H1 (cell line): ENCODE measurements around the gene APBB3. TPM values are rescaled to one million over a fixed set of nuclear protein-coding genes. Genes with fewer than 3 reads are reported as not detected.

Source experiments
- BCL11A ChIP-seq, 2 experiments: IDR thresholded peaks; one replicate each; pipeline ENCODE4 v1.6.1; 2011; ENCODE audit warnings: low read depth in 2 of 2, low read length in 2 of 2, mild to moderate bottlenecking in 2 of 2
- CBX5 ChIP-seq: fragments of 300-800, 300-1000 bp; sonication (generic); IDR thresholded peaks from 2 replicates; pipeline ENCODE4 v1.7.1; 2016; ENCODE audit warnings: antibody characterized with exemption, low read length, low read depth
- JUN ChIP-seq: IDR thresholded peaks from 2 replicates; pipeline ENCODE4 v1.6.1; 2011; ENCODE audit warnings: low read depth, mild to moderate bottlenecking, improper control_type of control experiment, low read length
- JUND ChIP-seq: IDR thresholded peaks from 2 replicates; pipeline ENCODE4 v1.6.1; 2011; ENCODE audit warnings: mild to moderate bottlenecking, improper control_type of control experiment, low read length
- RNF2 ChIP-seq: fragments of 200-900, 300-1000 bp; sonication (generic); IDR thresholded peaks from 2 replicates; pipeline ENCODE4 v1.7.1; 2016; ENCODE audit warnings: borderline replicate concordance, low read depth, mild to moderate bottlenecking, antibody characterized with exemption, low read length; ENCODE audit not compliant: poor library complexity, severe bottlenecking; ENCODE audit errors: missing control alignments
- SRF ChIP-seq: IDR thresholded peaks from 2 replicates; pipeline ENCODE4 v1.6.1; 2011; ENCODE audit warnings: mild to moderate bottlenecking, low read depth, low read length, moderate library complexity
- SUZ12 ChIP-seq: fragments of 200-600 bp; sonication (generic); IDR thresholded peaks from 2 replicates; pipeline ENCODE4 v1.6.1; 2012; ENCODE audit warnings: mild to moderate bottlenecking, inconsistent platforms, low read length, moderate library complexity, mixed read lengths
- TBP ChIP-seq: IDR thresholded peaks from 2 replicates; pipeline ENCODE4 v1.6.1; 2011; ENCODE audit warnings: low read depth, low read length, improper control_type of control experiment
- polyA plus RNA-seq, 7 experiments: library from polyadenylated mRNA; depleted of rRNA in 3 of 7; stranded (reverse) in 5 of 7; unstranded in 2 of 7; fragments of >200 nt in 5 of 7; fragments of 200-250 nt in 2 of 7; gene quantifications; 1 replicate in 5 of 7; 2 replicates in 1 of 7; 4 replicates in 1 of 7; pipeline versions ENCODE4 v1.2.1 to v1.2.3, GENCODE V29; 2011 to 2013; ENCODE audit warnings: missing spikeins in 2 of 7, mixed read lengths in 2 of 7
- total RNA-seq: library from RNA; stranded (reverse); fragmentation: NEBNext Ultra II Directional; extraction: Animal tissue kit (Norgen Biotek cat#: 25700); gene quantifications from 2 replicates; pipeline ENCODE4 v1.2.1, GENCODE V29; 2021

Gene APBB3
- total and polyA plus RNA-seq, 2 of the 8 experiments (the other 6 are each of a cell fraction or from before 2014, with no cell fraction given), result 16.0 to 21.9 TPM

DNA sequence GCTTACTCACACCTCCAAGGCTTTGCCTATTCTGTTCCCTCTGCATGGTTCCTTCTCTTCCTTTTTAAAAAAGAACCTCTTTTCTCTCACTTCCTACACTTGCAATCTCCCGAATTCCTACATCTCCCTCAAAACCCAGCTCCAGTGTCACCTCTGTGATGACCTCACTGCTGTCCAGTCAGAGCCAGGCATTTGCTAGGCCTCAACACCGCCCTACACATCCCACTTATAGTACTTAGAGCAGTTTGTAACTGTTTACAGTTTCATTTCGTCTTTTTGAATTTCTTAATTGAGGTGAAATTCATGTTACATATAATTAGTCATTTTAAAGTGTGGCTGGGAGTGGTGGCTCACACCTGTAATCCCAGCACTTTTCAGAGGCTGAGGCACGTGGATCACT lies 37.7 kb upstream of the APBB3 start (continued):
- TF ChIP-seq TBP, result no peak
- TF ChIP-seq RNF2, result no peak
- TF ChIP-seq JUND, result no peak
- TF ChIP-seq CBX5, result no peak
- TF ChIP-seq SRF, result no peak
- no peak for TF ChIP-seq BCL11A (IDR thresholded peaks at IDR 0.05; ENCODE audit: low read depth in 2 of 2, low read length in 2 of 2)
- TF ChIP-seq SUZ12, result no peak
- TF ChIP-seq JUN, result no peak
